HCT116 (cell line): ENCODE measurements around the gene SCNN1B. TPM values are rescaled to one million over a fixed set of nuclear protein-coding genes. Genes with fewer than 3 reads are reported as not detected.

Experiments
- ATAC-seq: fragments of 200-7000 bp; cut with Tn5 transposase; 2 replicates; pipeline ENCODE4 v1.9.1; 2020; ENCODE audit warnings: mild to moderate bottlenecking, moderate library complexity
- BruUV-seq: library from RNA; stranded (reverse); fragments of 400-500 nt; replicated peaks from 2 replicates; lab custom pipeline; 2021; lab: Mats Ljungman, UMichigan
- CTCF ChIA-PET: fragments of 300-600 bp; sonication (Branson Sonifier 250); formaldehyde crosslinking; loops from one replicate; lab custom pipeline; 2021; ENCODE audit warnings: antibody characterized with exemption; lab: Charles Lee
- POLR2A ChIA-PET: fragments of 300-600, 350-600 bp; sonication (Branson Sonifier 250); formaldehyde crosslinking; loops from one replicate; lab custom pipeline; 2021; ENCODE audit warnings: antibody characterized with exemption; lab: Charles Lee
- RAD21 ChIA-PET, 2 experiments: fragments of 300-600 bp; sonication (Branson Sonifier 250); formaldehyde crosslinking; loops; one replicate each; lab custom pipeline; 2023; ENCODE audit warnings: low total read pairs in 2 of 2; ENCODE audit not compliant: uncharacterized antibody in 2 of 2, unreplicated experiment in 2 of 2, low non-redundant PET in 1 of 2; lab: Charles Lee
- DNase-seq: peaks from one replicate; pipeline ENCODE4 v3.0.0-alpha.2; 2010; ENCODE audit warnings: low read depth, low spot score
- H2AFZ ChIP-seq: fragments of 200-600 bp; shearing (Covaris generic), sonication (generic); 2 replicates; pipeline ENCODE4 v1.6.1; 2017; ENCODE audit warnings: low read depth, mixed run types, mixed read lengths, antibody characterized with exemption, low read length; ENCODE audit not compliant: poor library complexity, severe bottlenecking
- H3K27ac ChIP-seq: 2 replicates; pipeline ENCODE4 v1.5.1; 2012; ENCODE audit warnings: low read depth, low read length
- H3K27me3 ChIP-seq: fragments of 200-600 bp; sonication (generic); 2 replicates; pipeline ENCODE4 v1.6.1; 2016; ENCODE audit warnings: mixed run types, low read length, mixed read lengths; ENCODE audit not compliant: insufficient read depth
- H3K36me3 ChIP-seq, 2 experiments: fragments of 200-500 bp in 1 of 2; fragments of 200-600 bp in 1 of 2; sonication (Bioruptor generic) in 1 of 2; sonication (generic) in 1 of 2; 2 replicates each; pipeline versions ENCODE4 v1.5.1 to v1.6.1; 2014 to 2016; ENCODE audit warnings: low read length in 2 of 2, inconsistent platforms in 1 of 2, mixed read lengths in 1 of 2, mixed run types in 1 of 2; ENCODE audit not compliant: insufficient read depth in 2 of 2, control insufficient read depth in 1 of 2
- H3K4me1 ChIP-seq, 2 experiments: fragments of 200-600 bp in 1 of 2; sonication (generic) in 1 of 2; 2 replicates each; pipeline versions ENCODE4 v1.5.1 to v1.6.1; 2012 to 2017; ENCODE audit warnings: low read length in 2 of 2, inconsistent platforms in 1 of 2, mild to moderate bottlenecking in 1 of 2, mixed read lengths in 1 of 2, mixed run types in 1 of 2, moderate library complexity in 1 of 2; ENCODE audit not compliant: insufficient read depth in 2 of 2, control insufficient read depth in 1 of 2
- H3K4me2 ChIP-seq: fragments of 200-600 bp; sonication (generic); 2 replicates; pipeline ENCODE4 v1.6.1; 2017; ENCODE audit warnings: mixed run types, low read length, mixed read lengths
- H3K4me3 ChIP-seq, 2 experiments: fragments of 200-600 bp in 1 of 2; sonication (generic) in 1 of 2; replicated peaks in 1 of 2; 2 replicates each; pipeline ENCODE4 v1.5.1; 2011 to 2016; ENCODE audit warnings: low read length in 2 of 2, control low read depth in 1 of 2, low read depth in 1 of 2, mild to moderate bottlenecking in 1 of 2, mixed read lengths in 1 of 2, mixed run types in 1 of 2
- H3K79me2 ChIP-seq: fragments of 200-600 bp; sonication (generic); 2 replicates; pipeline ENCODE4 v1.6.1; 2017; ENCODE audit warnings: mild to moderate bottlenecking, mixed run types, low read length, moderate library complexity, mixed read lengths; ENCODE audit not compliant: insufficient read depth
- H3K9ac ChIP-seq: fragments of 200-600 bp; sonication (generic); 2 replicates; pipeline ENCODE4 v1.6.1; 2016; ENCODE audit warnings: low read length, mixed read lengths
- H3K9me2 ChIP-seq: fragments of 200-600 bp; sonication (generic), shearing (Covaris generic); 2 replicates; pipeline ENCODE4 v1.6.1; 2017; ENCODE audit warnings: mixed run types, mild to moderate bottlenecking, moderate library complexity; ENCODE audit not compliant: insufficient read depth
- H3K9me3 ChIP-seq, 2 experiments: fragments of 200-500 bp in 1 of 2; fragments of 200-600 bp in 1 of 2; sonication (Bioruptor generic) in 1 of 2; sonication (generic) in 1 of 2; 2 replicates each; pipeline ENCODE4 v1.6.1; 2014 to 2017; ENCODE audit warnings: low read length in 2 of 2, mixed read lengths in 2 of 2, inconsistent platforms in 1 of 2, low read depth in 1 of 2, mild to moderate bottlenecking in 1 of 2, mixed run types in 1 of 2, moderate library complexity in 1 of 2; ENCODE audit not compliant: control insufficient read depth in 1 of 2, insufficient read depth in 1 of 2
- H4K20me1 ChIP-seq: fragments of 200-600 bp; sonication (generic), shearing (Covaris generic); 2 replicates; pipeline ENCODE4 v1.6.1; 2017; ENCODE audit warnings: mixed run types, mild to moderate bottlenecking, moderate library complexity; ENCODE audit not compliant: insufficient read depth
- CEBPB ChIP-seq: IDR thresholded peaks from 2 replicates; pipeline ENCODE4 v1.6.1; 2012; ENCODE audit warnings: low read depth
- ELF1 ChIP-seq: IDR thresholded peaks from 2 replicates; pipeline ENCODE4 v1.6.1; 2012; ENCODE audit warnings: low read depth, borderline replicate concordance
- EZH2 ChIP-seq: fragments of 200-600 bp; sonication (generic); IDR thresholded peaks from 2 replicates; pipeline ENCODE4 v1.6.1; 2017; ENCODE audit warnings: antibody characterized with exemption, mixed run types
- EZH2phosphoT487 ChIP-seq: fragments of 200-600 bp; IDR thresholded peaks from 2 replicates; pipeline ENCODE4 v1.6.1; 2018; ENCODE audit warnings: antibody characterized with exemption, borderline replicate concordance
- POLR2AphosphoS5 ChIP-seq: IDR thresholded peaks from 2 replicates; pipeline ENCODE4 v1.6.1; 2011; ENCODE audit warnings: mild to moderate bottlenecking, low read depth, low read length, moderate library complexity
- SRF ChIP-seq: IDR thresholded peaks from 2 replicates; pipeline ENCODE4 v1.6.1; 2012; ENCODE audit warnings: low read depth
- YY1 ChIP-seq: IDR thresholded peaks from 2 replicates; pipeline ENCODE4 v1.6.1; 2011; ENCODE audit warnings: low read length, low read depth, moderate library complexity, mild to moderate bottlenecking; ENCODE audit not compliant: insufficient replicate concordance; ENCODE audit errors: extremely low read depth
- intact Hi-C: fragments of 100-400 bp; cut with micrococcal nuclease; formaldehyde crosslinking; loops from 2 replicates; pipeline ENCODE4 v1.10.0; 2022
- total RNA-seq: library from RNA; stranded (reverse); gene quantifications from one replicate; pipeline ENCODE4 v1.2.1, GENCODE V29; 2021; ENCODE audit not compliant: unreplicated experiment
- TF ChIP-seq, protein P1 (sequence below): IDR thresholded peaks from 2 replicates; pipeline ENCODE4 v1.6.1; 2012
- TF ChIP-seq, protein P2 (sequence below): IDR thresholded peaks from 2 replicates; pipeline ENCODE4 v1.6.1; 2011; ENCODE audit warnings: mild to moderate bottlenecking, low read length, moderate library complexity; ENCODE audit not compliant: insufficient replicate concordance; ENCODE audit errors: extremely low read depth
- TF ChIP-seq, protein P3 (sequence below): IDR thresholded peaks from 2 replicates; pipeline ENCODE4 v1.6.1; 2012

Gene SCNN1B
- total RNA-seq, 1 experiment from 2014 or later = 0.37 TPM

DNA sequence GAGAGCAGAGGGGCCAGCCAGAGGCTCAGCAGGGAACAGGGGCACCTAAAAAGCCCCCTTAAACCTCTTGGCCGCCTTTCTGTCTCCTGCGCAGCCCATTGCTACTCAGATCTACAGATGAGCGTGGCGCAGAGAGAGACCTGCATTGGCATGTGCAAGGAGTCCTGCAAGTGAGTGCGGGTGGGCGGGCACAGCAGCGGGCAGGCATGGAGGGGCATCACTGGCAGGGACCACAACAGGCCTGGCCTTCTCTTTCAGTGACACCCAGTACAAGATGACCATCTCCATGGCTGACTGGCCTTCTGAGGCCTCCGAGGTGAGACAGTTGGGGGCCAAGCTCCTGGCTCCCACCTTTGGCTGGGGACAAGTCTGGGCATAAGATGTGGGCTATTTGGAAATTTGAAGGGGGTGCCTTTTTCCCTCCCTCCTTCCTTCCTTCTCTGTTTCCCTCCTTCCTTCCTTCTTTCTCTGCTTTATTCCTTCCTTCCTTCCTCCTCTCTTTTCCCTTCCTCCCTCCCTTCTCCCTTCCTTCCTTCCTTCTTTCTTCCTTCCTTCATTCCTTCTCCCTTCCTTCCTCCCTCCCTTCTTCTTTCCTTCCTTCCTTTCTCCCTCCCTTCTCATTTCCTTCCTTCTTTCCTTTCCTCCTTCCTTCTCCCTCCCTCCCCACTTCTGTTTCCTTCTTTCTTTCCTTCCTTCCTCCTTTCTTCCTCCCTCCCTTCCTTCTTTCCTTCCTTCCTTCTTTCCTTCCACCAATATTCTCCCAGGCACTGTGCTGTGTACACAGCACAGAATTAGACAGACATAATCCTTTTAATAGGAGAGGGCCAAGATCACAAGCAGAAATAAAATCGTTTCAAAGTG is 75.2 kb downstream of the SCNN1B start:
- H3K4me1 ChIP-seq = no peaks in the 10 kb centered on the region
- intact Hi-C loops = no loop called here
- BruUV-seq = no TSS peak
- no peak for ATAC-seq
- TF ChIP-seq ELF1 (no peak), YY1 (no peak), SRF (no peak), CEBPB (no peak), EZH2phosphoT487 (no peak), POLR2AphosphoS5 (no peak), EZH2 (no peak)
- TF ChIP-seq, protein P1, sequence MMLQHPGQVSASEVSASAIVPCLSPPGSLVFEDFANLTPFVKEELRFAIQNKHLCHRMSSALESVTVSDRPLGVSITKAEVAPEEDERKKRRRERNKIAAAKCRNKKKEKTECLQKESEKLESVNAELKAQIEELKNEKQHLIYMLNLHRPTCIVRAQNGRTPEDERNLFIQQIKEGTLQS = no peak
- TF ChIP-seq, protein P2, sequence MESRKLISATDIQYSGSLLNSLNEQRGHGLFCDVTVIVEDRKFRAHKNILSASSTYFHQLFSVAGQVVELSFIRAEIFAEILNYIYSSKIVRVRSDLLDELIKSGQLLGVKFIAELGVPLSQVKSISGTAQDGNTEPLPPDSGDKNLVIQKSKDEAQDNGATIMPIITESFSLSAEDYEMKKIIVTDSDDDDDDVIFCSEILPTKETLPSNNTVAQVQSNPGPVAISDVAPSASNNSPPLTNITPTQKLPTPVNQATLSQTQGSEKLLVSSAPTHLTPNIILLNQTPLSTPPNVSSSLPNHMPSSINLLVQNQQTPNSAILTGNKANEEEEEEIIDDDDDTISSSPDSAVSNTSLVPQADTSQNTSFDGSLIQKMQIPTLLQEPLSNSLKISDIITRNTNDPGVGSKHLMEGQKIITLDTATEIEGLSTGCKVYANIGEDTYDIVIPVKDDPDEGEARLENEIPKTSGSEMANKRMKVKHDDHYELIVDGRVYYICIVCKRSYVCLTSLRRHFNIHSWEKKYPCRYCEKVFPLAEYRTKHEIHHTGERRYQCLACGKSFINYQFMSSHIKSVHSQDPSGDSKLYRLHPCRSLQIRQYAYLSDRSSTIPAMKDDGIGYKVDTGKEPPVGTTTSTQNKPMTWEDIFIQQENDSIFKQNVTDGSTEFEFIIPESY = no peak
- TF ChIP-seq, protein P3, sequence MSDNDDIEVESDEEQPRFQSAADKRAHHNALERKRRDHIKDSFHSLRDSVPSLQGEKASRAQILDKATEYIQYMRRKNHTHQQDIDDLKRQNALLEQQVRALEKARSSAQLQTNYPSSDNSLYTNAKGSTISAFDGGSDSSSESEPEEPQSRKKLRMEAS = no peak
- TF ChIP-seq, all 23 proteins: peak for 0
- no peak overlapping the region for H3K9ac ChIP-seq
- no peaks in the 10 kb centered on the region for H3K9me3 ChIP-seq
- H3K27ac ChIP-seq = no peak overlapping the region
- ChIA-PET CTCF (no interaction called here), POLR2A (no interaction called here), RAD21 (no interaction called here)
- H3K4me2 ChIP-seq = no peak overlapping the region
- no peaks in the 10 kb centered on the region for H3K36me3 ChIP-seq
- H3K27me3 ChIP-seq = no peaks in the 10 kb centered on the region
- no peak overlapping the region for H3K4me3 ChIP-seq
- H4K20me1 ChIP-seq = no peaks in the 10 kb centered on the region
- H3K79me2 ChIP-seq = no peaks in the 10 kb centered on the region
- H3K9me2 ChIP-seq = no peaks in the 10 kb centered on the region
- DNase-seq = no peak
- H2AFZ ChIP-seq = no peak overlapping the region
